Measurements from ENCODE around the gene BTN2A1.
A peak's percentile ranks its signal among the peaks of the same experiment; 100 is the strongest.
"Not testable (repeated sequence)": the region's sequence is repeated elsewhere in the genome, so short reads cannot be mapped to it uniquely, and the experiment has no call there.

The BTN2A1 gene

GRCh38 chr6:26457806-26458688 is at the start of gene BTN2A1:
Gene BTN2A1, plus strand, starts transcription at chr6:26457955. Its CDS starts 682 bp downstream, at chr6:26458637.
- DNase-seq: peak; percentile 91 to 92

DNA sequence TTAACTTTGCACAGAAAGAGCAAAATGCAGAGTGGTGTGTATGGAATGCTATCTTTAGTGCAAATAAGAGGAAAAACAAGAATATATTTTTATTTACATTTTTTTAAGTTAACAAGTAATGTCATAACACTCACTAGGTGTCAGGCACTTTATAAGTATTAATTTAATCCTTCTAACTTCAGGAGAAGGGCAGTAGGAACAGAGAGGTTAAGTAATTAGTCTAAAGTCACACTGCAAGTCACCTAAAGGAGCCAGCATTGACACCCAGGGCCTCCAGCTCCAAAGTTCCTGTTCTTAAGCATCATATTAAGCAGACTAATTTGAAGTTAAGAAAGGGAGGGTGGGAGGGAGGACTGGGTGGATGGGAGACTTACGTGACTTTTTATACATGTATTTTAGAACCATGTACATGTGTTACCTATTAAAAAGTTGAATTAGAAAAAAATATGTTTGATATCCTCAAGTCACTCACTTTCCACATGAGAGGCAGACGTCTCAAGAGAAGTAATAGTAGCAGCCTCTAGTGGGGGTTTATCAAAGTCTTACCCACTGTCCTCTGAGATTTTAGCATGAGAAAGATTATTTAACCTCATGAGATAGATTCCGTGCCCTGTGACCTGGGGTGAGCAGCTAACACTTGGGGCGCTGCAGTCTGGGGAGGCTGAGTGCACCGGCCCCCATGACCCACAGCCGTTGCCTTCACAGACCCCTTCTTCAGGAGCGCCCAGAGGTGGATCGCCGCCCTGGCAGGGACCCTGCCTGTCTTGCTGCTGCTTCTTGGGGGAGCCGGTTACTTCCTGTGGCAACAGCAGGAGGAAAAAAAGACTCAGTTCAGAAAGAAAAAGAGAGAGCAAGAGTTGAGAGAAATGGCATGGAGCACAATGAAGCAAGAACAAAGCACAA is 48.7 kb upstream of the BTN2A1 start:
- no peak for DNase-seq

GRCh38 chr6:26411751-26412150 is 46.0 kb upstream of the BTN2A1 start:
- DNase-seq: no peak

- no peak for DNase-seq
These were observed 45.5 kb upstream of the BTN2A1 start for GRCh38 chr6:26412228-26412627.

DNA sequence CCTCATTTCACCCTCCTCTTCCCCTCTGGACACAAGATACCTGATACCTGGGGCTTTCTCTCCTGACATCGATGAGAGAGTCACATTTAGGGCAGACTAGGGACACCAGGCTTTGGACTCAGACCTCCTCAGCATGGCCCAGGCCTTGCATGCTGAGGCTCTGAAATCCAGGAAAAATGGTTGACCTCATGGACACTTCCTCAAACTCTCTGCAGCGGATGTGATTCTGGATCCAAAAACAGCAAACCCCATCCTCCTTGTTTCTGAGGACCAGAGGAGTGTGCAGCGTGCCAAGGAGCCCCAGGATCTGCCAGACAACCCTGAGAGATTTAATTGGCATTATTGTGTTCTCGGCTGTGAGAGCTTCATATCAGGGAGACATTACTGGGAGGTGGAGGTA is 44.8 kb upstream of the BTN2A1 start:
- DNase-seq: no peak

GRCh38 chr6:26414281-26414680 is 43.5 kb upstream of the BTN2A1 start:
- no peak for DNase-seq

GRCh38 chr6:26415036-26415614 is 42.6 kb upstream of the BTN2A1 start:
- DNase-seq: no peak

GRCh38 chr6:26415791-26416190 is 42.0 kb upstream of the BTN2A1 start:
- DNase-seq: no peak

GRCh38 chr6:26416288-26416687 is 41.5 kb upstream of the BTN2A1 start:
- no peak for DNase-seq

DNA sequence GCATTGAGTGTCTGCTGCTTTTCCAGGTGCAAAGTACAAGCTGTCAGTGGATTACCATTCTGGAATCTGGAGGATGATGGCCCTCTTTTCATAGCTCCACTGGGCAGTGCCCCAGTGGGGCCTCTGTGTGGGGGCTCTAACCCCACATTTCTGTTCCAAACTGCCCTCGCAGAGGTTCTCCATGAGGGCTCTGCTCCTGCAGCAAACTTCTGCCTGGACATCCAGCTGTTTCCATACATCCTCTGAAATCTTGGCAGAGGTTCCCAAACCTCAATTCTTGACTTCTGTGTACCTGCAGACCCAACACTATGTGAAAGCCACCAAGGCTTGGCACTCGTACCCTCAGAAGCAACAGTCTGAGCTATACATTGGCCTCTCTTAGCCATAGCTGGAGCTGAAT is 39.7 kb upstream of the BTN2A1 start:
- not testable (repeated sequence) for DNase-seq

GRCh38 chr6:26418795-26419194 is 39.0 kb upstream of the BTN2A1 start:
- not testable (repeated sequence) for DNase-seq

- DNase-seq: peak; percentile 20 to 29
These were observed 37.0 kb upstream of the BTN2A1 start for GRCh38 chr6:26420688-26421171.

GRCh38 chr6:26421259-26422144 is 36.3 kb upstream of the BTN2A1 start:
- DNase-seq: peak; percentile 82 to 85

DNA sequence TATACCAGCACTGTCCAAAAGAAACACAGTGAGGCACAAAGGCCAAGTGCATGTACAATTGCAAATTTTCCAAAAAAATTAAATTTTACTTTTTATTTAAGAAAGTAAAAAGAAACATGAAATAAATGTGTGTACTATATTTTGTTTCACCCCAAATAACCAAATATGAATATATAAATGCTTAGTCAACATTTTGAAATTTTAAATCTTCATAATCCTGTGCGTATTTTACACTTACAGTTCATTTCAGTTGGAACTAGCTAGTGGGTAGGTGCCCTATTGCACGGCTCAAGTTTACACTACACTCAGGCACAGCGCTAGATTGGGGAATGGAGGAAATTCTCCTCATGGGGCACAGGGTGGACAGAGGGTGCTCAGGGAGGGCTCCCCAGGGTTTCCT is 35.4 kb upstream of the BTN2A1 start:
- no peak for DNase-seq

DNA sequence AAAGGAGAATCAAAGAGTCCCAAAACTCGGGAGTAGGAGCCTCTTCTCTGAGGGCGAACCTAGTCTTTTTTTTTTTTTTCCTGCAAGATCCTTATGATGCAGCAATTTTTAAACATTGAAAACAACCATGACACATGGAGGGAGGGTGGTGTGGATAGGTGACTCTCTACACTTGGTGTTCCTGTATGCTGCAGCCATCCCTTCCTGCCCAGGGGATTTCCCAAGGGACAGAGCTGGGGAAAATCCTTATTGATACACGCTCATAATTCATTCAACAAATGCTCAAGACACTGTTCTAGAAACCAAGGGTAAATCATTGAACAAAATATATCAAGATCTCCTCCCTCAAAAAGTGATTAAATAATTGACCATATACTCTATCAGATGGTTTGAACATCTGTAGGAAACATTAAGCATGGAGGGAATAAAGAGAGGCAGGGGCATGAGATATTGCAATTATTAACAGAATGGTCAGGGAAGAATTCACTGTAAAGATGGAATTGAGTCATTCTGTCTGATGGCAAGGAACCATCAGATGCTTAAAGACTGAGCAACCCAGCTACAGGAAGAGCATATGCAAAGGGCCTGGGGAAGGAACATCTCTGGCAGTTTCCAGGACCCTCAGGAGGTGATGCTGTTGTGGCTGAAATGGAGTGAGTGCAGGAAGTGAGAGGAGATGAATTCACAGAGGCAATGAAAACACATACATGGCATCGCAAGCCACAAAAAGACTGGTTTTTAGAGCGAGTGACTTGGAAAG is 30.9 kb upstream of the BTN2A1 start:
- no peak for DNase-seq

DNA sequence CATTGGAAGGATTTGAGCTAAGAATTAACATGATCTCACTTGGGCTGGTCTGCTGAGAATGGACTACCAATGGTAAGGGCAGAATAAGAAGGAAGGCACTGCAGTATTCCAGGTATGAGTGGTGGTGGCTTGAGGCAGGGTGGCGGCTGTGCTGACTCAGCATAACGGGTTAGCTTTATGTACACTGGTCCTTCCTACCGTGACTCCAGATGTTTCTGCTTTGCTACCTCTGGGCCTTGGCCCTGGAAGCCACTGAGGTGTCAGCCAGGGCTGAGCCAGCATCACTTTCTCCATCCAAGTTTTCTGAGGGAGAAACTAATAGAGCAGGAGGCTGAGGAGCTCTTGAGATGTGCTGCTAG is 30.3 kb upstream of the BTN2A1 start:
- no peak for DNase-seq

GRCh38 chr6:26428206-26428605 is 29.5 kb upstream of the BTN2A1 start:
- DNase-seq: no peak

DNA sequence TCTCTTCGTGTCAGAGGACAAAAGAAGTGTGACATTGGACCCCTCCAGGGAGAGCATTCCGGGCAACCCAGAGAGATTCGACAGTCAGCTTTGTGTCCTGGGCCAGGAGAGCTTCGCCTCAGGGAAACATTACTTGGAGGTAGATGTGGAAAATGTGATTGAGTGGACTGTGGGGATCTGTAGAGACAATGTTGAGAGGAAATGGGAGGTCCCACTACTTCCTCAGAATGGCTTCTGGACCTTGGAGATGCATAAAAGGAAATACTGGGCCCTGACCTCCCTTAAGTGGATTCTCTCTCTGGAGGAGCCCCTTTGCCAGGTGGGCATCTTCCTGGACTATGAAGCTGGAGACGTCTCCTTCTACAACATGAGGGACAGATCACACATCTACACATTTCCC is 27.0 kb upstream of the BTN2A1 start:
- DNase-seq: no peak

DNA sequence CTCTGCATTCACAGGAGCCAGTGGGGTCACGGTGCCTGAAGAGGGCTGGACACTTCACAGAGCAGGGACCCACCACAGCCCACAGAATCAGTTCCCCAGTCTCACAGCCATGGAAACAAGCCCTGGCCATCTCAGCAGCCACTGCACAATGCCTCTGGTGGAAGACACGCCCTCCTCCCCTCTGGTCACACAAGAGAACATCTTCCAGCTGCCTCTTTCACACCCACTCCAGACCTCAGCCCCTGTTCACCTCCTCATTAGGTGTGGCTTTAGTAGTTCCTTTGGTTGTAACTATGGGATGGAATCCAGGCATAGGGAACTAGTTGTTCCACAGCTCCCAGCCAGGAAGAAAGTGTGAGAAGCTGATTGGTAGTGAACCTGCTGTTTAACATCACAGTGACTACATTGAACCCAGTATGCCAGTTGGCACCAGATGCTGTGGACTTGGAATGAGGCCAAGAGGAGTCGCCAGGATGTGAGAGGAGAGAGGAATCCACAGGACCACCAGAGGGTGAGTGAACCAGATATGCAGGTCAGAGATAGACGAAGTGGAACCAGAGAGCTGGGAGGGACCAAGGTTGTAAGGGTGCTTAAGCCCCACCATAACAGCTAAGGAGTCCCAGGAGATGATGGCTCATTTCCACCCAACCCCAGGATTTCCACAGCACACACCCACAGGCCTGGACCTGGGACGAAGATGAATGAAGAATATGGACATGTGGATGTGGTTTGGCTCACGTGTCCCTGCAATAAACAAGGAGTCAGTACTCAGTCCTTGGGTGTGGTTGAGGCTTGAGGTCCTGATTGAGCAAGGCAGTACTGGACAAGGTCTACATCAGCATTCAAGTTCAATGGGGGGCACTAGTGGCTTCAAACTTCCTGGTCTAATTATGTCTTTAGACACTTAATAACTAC is 26.2 kb upstream of the BTN2A1 start:
- DNase-seq: peak; percentile 7 to 46

GRCh38 chr6:26432627-26433201 is 25.0 kb upstream of the BTN2A1 start:
- peak; percentile 45 to 78 for DNase-seq

Measured in inflammatory macrophage treated with lipopolysaccharide for 1 hour (primary cell).